Measurements from ENCODE around the gene TFDP3.

DNA sequence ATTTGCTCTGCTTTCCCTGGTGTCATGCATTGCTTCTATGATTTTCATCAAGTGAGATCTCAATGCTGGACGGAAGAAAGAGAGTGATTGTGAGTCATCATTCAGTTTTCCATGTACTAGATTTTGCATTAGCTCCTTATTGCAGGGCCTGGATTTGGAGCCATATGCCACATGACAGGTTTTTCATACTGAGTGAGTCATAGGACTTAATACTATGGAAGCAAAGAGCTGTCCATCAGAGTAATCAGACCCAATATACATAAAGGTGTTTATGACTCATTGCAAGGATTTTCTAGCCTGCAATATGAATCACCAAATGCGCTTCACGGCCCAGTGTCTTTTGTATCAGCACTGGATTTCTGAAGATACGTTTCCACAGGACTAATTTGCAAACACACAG lies 11.2 kb upstream of the TFDP3 start:
- TF ChIP-seq CTCF (conservative IDR thresholded peaks at IDR 0.05 in 1 of 2, IDR thresholded peaks at IDR 0.05 in 1 of 2; ENCODE audit: extremely low read depth in 1 of 2, insufficient read depth in 1 of 2, low read depth in 1 of 2, low read length in 2 of 2) (no peak), EZH2 (IDR thresholded peaks at IDR 0.05; ENCODE audit: borderline replicate concordance, low read length) (no peak)
